Endothelial cell of umbilical vein (primary cell): Measurements from ENCODE around the gene BIRC5. TPM values are rescaled to one million over a fixed set of nuclear protein-coding genes. Genes with fewer than 3 reads are reported as not detected.

Source experiments
- BruUV-seq: library from RNA; stranded (reverse); fragments of 400-500 nt; replicated peaks from 2 replicates; lab custom pipeline; 2021; lab: Mats Ljungman, UMichigan
- CTCF ChIA-PET: fragments of 300-600, 350-600 bp; sonication (Branson Sonifier 250); formaldehyde crosslinking; loops from one replicate; lab custom pipeline; 2021; ENCODE audit warnings: antibody characterized with exemption, inconsistent platforms; lab: Charles Lee
- POLR2A ChIA-PET: fragments of 300-600, 350-600 bp; sonication (Branson Sonifier 250); formaldehyde crosslinking; loops from one replicate; lab custom pipeline; 2021; ENCODE audit warnings: antibody characterized with exemption, inconsistent platforms; lab: Charles Lee
- DNase-seq: peaks from one replicate; pipeline ENCODE4 v3.0.0-alpha.2; 2011; ENCODE audit warnings: low read depth, low spot score
- FAIRE-seq: peaks from 2 replicates; lab custom pipeline; 2011; peaks lifted over from hg19 to GRCh38; lab: Jason Lieb, UNC
- H2AFZ ChIP-seq: 2 replicates; pipeline ENCODE4 v1.6.0; 2012; ENCODE audit warnings: low read depth, low read length, control low read depth, inconsistent platforms
- H3K27ac ChIP-seq: 2 replicates; pipeline ENCODE4 v1.5.1; 2011; ENCODE audit warnings: low read depth, mild to moderate bottlenecking, control low read depth, low read length, moderate library complexity; ENCODE audit not compliant: insufficient read depth
- H3K27me3 ChIP-seq, 2 experiments: 2 replicates each; pipeline versions ENCODE4 v1.6.0 to v1.6.1; 2011; ENCODE audit warnings: low read length in 2 of 2, mixed read lengths in 1 of 2; ENCODE audit not compliant: control insufficient read depth in 2 of 2, insufficient read depth in 2 of 2
- H3K36me3 ChIP-seq, 2 experiments: 2 replicates in 1 of 2; 3 replicates in 1 of 2; pipeline ENCODE4 v1.5.1; 2011; ENCODE audit warnings: low read length in 2 of 2, mild to moderate bottlenecking in 1 of 2, moderate library complexity in 1 of 2; ENCODE audit not compliant: control insufficient read depth in 2 of 2, insufficient read depth in 2 of 2; ENCODE audit errors: extremely low read depth in 1 of 2
- H3K4me1 ChIP-seq: 3 replicates; pipeline ENCODE4 v1.5.1; 2011; ENCODE audit warnings: mild to moderate bottlenecking, low read length; ENCODE audit not compliant: control insufficient read depth, insufficient read depth; ENCODE audit errors: extremely low read depth
- H3K4me2 ChIP-seq: 2 replicates; pipeline ENCODE4 v1.6.1; 2011; ENCODE audit warnings: low read length, control low read depth, mixed read lengths; ENCODE audit not compliant: insufficient read depth
- H3K4me3 ChIP-seq, 3 experiments: fragments of 200-600 bp in 1 of 3; sonication (generic), shearing (Covaris generic) in 1 of 3; replicated peaks in 1 of 3; 2 replicates each; pipeline ENCODE4 v1.5.1; 2011 to 2016; ENCODE audit warnings: control low read depth in 3 of 3, low read length in 3 of 3, mild to moderate bottlenecking in 2 of 3, inconsistent platforms in 1 of 3, low read depth in 1 of 3, moderate library complexity in 1 of 3; ENCODE audit not compliant: insufficient read depth in 1 of 3
- H3K79me2 ChIP-seq: 2 replicates; pipeline ENCODE4 v1.6.0; 2012; ENCODE audit warnings: low read length, inconsistent platforms; ENCODE audit not compliant: control insufficient read depth, insufficient read depth
- H3K9ac ChIP-seq: replicated peaks from 2 replicates; pipeline ENCODE3; 2011; ENCODE audit warnings: low read length, control low read depth; ENCODE audit not compliant: insufficient read depth; ENCODE audit errors: extremely low read depth
- H3K9me1 ChIP-seq: replicated peaks from 3 replicates; pipeline ENCODE4 v1.6.0; 2011; ENCODE audit warnings: mild to moderate bottlenecking, low read length; ENCODE audit not compliant: control insufficient read depth, insufficient read depth; ENCODE audit errors: extremely low read depth
- H3K9me3 ChIP-seq: replicated peaks from 2 replicates; pipeline ENCODE4 v1.5.1; 2012; ENCODE audit warnings: low read length, inconsistent platforms; ENCODE audit not compliant: control insufficient read depth, insufficient read depth
- H4K20me1 ChIP-seq: replicated peaks from 2 replicates; pipeline ENCODE3; 2011; ENCODE audit warnings: mild to moderate bottlenecking, low read length; ENCODE audit not compliant: control insufficient read depth, insufficient read depth; ENCODE audit errors: extremely low read depth
- CTCF ChIP-seq, 2 donors: IDR thresholded peaks; 1 replicate in 1 of 2; 2 replicates in 1 of 2; pipeline ENCODE4 v1.5.1; 2011; ENCODE audit warnings: low read length in 2 of 2, mild to moderate bottlenecking in 2 of 2, moderate library complexity in 2 of 2, control low read depth in 1 of 2, inconsistent platforms in 1 of 2, low read depth in 1 of 2; ENCODE audit not compliant: insufficient read depth in 1 of 2; ENCODE audit errors: extremely low read depth in 1 of 2
- EZH2 ChIP-seq: IDR thresholded peaks from 2 replicates; pipeline ENCODE4 v1.6.1; 2012; ENCODE audit warnings: borderline replicate concordance, low read depth, mild to moderate bottlenecking, moderate library complexity, low read length, inconsistent platforms; ENCODE audit not compliant: severe bottlenecking
- FOS ChIP-seq: IDR thresholded peaks from 2 replicates; pipeline ENCODE4 v1.6.1; 2011; ENCODE audit warnings: mild to moderate bottlenecking, low read length, moderate library complexity, borderline replicate concordance; ENCODE audit not compliant: insufficient read depth
- GATA2 ChIP-seq: IDR thresholded peaks from 2 replicates; pipeline ENCODE4 v1.7.0; 2011; ENCODE audit warnings: low read depth, mild to moderate bottlenecking, moderate library complexity, mixed read lengths, low read length; ENCODE audit not compliant: insufficient read length, insufficient read depth
- JUN ChIP-seq: IDR thresholded peaks from 2 replicates; pipeline ENCODE4 v1.6.1; 2011; ENCODE audit warnings: borderline replicate concordance, low read depth; ENCODE audit not compliant: insufficient read length, insufficient read depth
- MAX ChIP-seq: IDR thresholded peaks from 2 replicates; pipeline ENCODE4 v1.6.1; 2011; ENCODE audit not compliant: insufficient read depth, insufficient read length
- MYC ChIP-seq: IDR thresholded peaks from one replicate; pipeline ENCODE4 v1.6.1; 2011; ENCODE audit warnings: mild to moderate bottlenecking, low read depth, low read length
- POLR2A ChIP-seq: IDR thresholded peaks from 2 replicates; pipeline ENCODE4 v1.6.1; 2012; ENCODE audit warnings: low read depth, mild to moderate bottlenecking, control low read depth, low read length
- POLR2AphosphoS5 ChIP-seq: IDR thresholded peaks from 2 replicates; pipeline ENCODE4 v1.6.1; 2012; ENCODE audit warnings: low read depth, mild to moderate bottlenecking, control low read depth, low read length, moderate library complexity; ENCODE audit not compliant: insufficient read depth
- dilution Hi-C: fragments of 300-500 bp; cut with MboI; formaldehyde crosslinking; loops from one replicate; pipeline ENCODE4 v1.15.0; 2019; ENCODE audit warnings: low sequenced_read_pairs; ENCODE audit not compliant: extremely low pct_ligation_motif_present
- intact Hi-C: fragments of 100-400 bp; cut with micrococcal nuclease; formaldehyde crosslinking; loops from one replicate; pipeline ENCODE4 v1.10.0; 2022
- polyA plus RNA-seq, 4 experiments: library from polyadenylated mRNA; depleted of rRNA in 3 of 4; stranded (reverse) in 3 of 4; unstranded in 1 of 4; fragments of >200 nt; gene quantifications; 2 replicates each; pipeline versions ENCODE4 v1.2.1 to v1.2.3, GENCODE V29; 2011 to 2012; ENCODE audit warnings: missing spikeins in 1 of 4
- small RNA-seq: library from RNA; depleted of rRNA; stranded (forward); fragments of <200 nt; gene quantifications from one replicate; pipeline ENCODE3, GENCODE V24; 2012; ENCODE audit warnings: low replicate concordance, low read depth; ENCODE audit not compliant: insufficient read depth, insufficient read length
- total RNA-seq: library from RNA; stranded (reverse); gene quantifications from 2 replicates; pipeline ENCODE4 v1.2.3, GENCODE V29; 2021

Gene BIRC5
- total and polyA plus RNA-seq, 2 donors (not counting 3 experiments of a cell fraction or from before 2014, with no cell fraction given), result 32.8 to 74.6 TPM

GRCh38 chr17:78273813-78274212, 59.8 kb downstream of the BIRC5 start:
- Histone ChIP-seq H3K27ac (no peak overlapping the region), H3K4me1 (peaks cover 2% of the 10 kb centered on the region), H3K4me3 (no peak overlapping the region), H3K36me3 (no peaks in the 10 kb centered on the region), H3K9me1 (no peaks in the 10 kb centered on the region), H3K9me3 (no peaks in the 10 kb centered on the region), H4K20me1 (no peaks in the 10 kb centered on the region), H3K4me2 (no peak overlapping the region), H3K79me2 (no peaks in the 10 kb centered on the region), H3K9ac (no peak overlapping the region), H3K27me3 (peaks cover 21 to 24% of the 10 kb centered on the region in 2 experiments), H2AFZ (no peak overlapping the region)
- dilution Hi-C loops (no loop called here), intact Hi-C loops (no loop called here)
- BruUV-seq, result no TSS peak
- no peak for DNase-seq
- no peak for FAIRE-seq
- ChIA-PET POLR2A (no interaction called here), CTCF (interaction anchor here (1.0 kb wide), 1 partner anchor 87 kb away, joined by 3 read pairs; no protein-coding TSS in a partner anchor)
- TF ChIP-seq FOS, result no peak
- no peak for TF ChIP-seq CTCF (IDR thresholded peaks at IDR 0.05; ENCODE audit: extremely low read depth in 1 of 2, insufficient read depth in 1 of 2, low read depth in 1 of 2, low read length in 2 of 2)
- TF ChIP-seq MYC, result no peak
- no peak for TF ChIP-seq EZH2
- no peak for TF ChIP-seq GATA2
- no peak for TF ChIP-seq MAX
- TF ChIP-seq POLR2AphosphoS5, result no peak
- no peak for TF ChIP-seq POLR2A
- TF ChIP-seq JUN, result no peak

Small RNAs within 50 kb of the gene (small RNA-seq; reads per million reads assigned to genes)
- gene AC087645.1, result not detected

Other genes starting within 250 kb of the BIRC5 start
- 58.0 and 72.4 TPM in 2 replicates for gene TMC6, start 85.5 kb upstream of the BIRC5 start, total RNA-seq
- 23.2 and 26.7 TPM in 2 replicates for gene TMC6, start 85.5 kb upstream of the BIRC5 start, polyA plus RNA-seq
- gene TMC8, start 83.5 kb upstream of the BIRC5 start, total RNA-seq, result 0.99 and 1.3 TPM in 2 replicates
- 0.07 and 0.16 TPM in 2 replicates for gene TMC8, start 83.5 kb upstream of the BIRC5 start, polyA plus RNA-seq
- not detected in 2 replicates for gene C17orf99, start 67.9 kb upstream of the BIRC5 start, total RNA-seq
- not detected in 2 replicates for gene C17orf99, start 67.9 kb upstream of the BIRC5 start, polyA plus RNA-seq
- 58.6 and 65.9 TPM in 2 replicates for gene SYNGR2, start 45.7 kb upstream of the BIRC5 start, total RNA-seq
- gene SYNGR2, start 45.7 kb upstream of the BIRC5 start, polyA plus RNA-seq, result 281 and 431 TPM in 2 replicates
- gene TK1, start 27.2 kb upstream of the BIRC5 start, total RNA-seq, result 110 and 111 TPM in 2 replicates
- 159 and 174 TPM in 2 replicates for gene TK1, start 27.2 kb upstream of the BIRC5 start, polyA plus RNA-seq
- gene AFMID, start 26.9 kb upstream of the BIRC5 start, total RNA-seq, result 33.5 and 46.3 TPM in 2 replicates
- gene AFMID, start 26.9 kb upstream of the BIRC5 start, polyA plus RNA-seq, result 39.0 and 42.9 TPM in 2 replicates
- gene TMEM235, start 17.4 kb downstream of the BIRC5 start, total RNA-seq, result 0.38 TPM in 1 of 2 replicates, not detected in the other
- 0.04 and 0.18 TPM in 2 replicates for gene TMEM235, start 17.4 kb downstream of the BIRC5 start, polyA plus RNA-seq
- gene SOCS3, start 145.8 kb downstream of the BIRC5 start, total RNA-seq, result 13.6 and 14.3 TPM in 2 replicates
- gene SOCS3, start 145.8 kb downstream of the BIRC5 start, polyA plus RNA-seq, result 6.2 and 6.6 TPM in 2 replicates
- gene PGS1, start 164.4 kb downstream of the BIRC5 start, total RNA-seq, result 55.6 and 66.0 TPM in 2 replicates
- 48.4 and 50.8 TPM in 2 replicates for gene PGS1, start 164.4 kb downstream of the BIRC5 start, polyA plus RNA-seq